Gastrocnemius medialis (tissue), 4 donors: ENCODE data around the gene LARP4B.

ENCODE experiments used
- POLR2A ChIP-seq, 2 donors: fragments of 450-650 bp; IDR thresholded peaks; one replicate each; pipeline ENCODE4 v1.6.1; 2017; ENCODE audit warnings: antibody characterized with exemption in 2 of 2, mild to moderate bottlenecking in 2 of 2, moderate library complexity in 2 of 2
- TF ChIP-seq, protein P1 (sequence below), 5 experiments: fragments of 450-650 bp in 3 of 5; fragments of 200-600 bp in 2 of 5; sonication (generic) in 2 of 5; IDR thresholded peaks in 4 of 5; conservative IDR thresholded peaks in 1 of 5; 1 replicate in 4 of 5; 2 replicates in 1 of 5; pipeline ENCODE4 v1.5.1; 2016 to 2019; ENCODE audit warnings: antibody characterized with exemption in 5 of 5, mild to moderate bottlenecking in 3 of 5, moderate library complexity in 3 of 5

- TF ChIP-seq, protein P1, sequence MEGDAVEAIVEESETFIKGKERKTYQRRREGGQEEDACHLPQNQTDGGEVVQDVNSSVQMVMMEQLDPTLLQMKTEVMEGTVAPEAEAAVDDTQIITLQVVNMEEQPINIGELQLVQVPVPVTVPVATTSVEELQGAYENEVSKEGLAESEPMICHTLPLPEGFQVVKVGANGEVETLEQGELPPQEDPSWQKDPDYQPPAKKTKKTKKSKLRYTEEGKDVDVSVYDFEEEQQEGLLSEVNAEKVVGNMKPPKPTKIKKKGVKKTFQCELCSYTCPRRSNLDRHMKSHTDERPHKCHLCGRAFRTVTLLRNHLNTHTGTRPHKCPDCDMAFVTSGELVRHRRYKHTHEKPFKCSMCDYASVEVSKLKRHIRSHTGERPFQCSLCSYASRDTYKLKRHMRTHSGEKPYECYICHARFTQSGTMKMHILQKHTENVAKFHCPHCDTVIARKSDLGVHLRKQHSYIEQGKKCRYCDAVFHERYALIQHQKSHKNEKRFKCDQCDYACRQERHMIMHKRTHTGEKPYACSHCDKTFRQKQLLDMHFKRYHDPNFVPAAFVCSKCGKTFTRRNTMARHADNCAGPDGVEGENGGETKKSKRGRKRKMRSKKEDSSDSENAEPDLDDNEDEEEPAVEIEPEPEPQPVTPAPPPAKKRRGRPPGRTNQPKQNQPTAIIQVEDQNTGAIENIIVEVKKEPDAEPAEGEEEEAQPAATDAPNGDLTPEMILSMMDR (IDR thresholded peaks at IDR 0.05 in 4 of 5, conservative IDR thresholded peaks at IDR 0.05 in 1 of 5) = no peak
- no peak for TF ChIP-seq POLR2A (IDR thresholded peaks at IDR 0.05)
Measured at GRCh38 chr10:846126-846685, 85.3 kb downstream of the LARP4B start.
